Spleen (tissue), 11 donors: ENCODE data around the gene PLAAT4. TPM values are rescaled to one million over a fixed set of nuclear protein-coding genes. Genes with fewer than 3 reads are reported as not detected.

Source experiments
- DNase-seq: peaks from one replicate; pipeline ENCODE4 v3.0.0-alpha.2; 2020
- H3K27ac ChIP-seq, 8 donors: fragments of 200-600 bp; sonication (generic) in 7 of 8; 1 replicate in 4 of 8; 2 replicates in 4 of 8; pipeline versions ENCODE4 v1.5.0 to v1.8.0; 2016 to 2021; ENCODE audit warnings: inconsistent platforms in 4 of 8, mild to moderate bottlenecking in 4 of 8, moderate library complexity in 1 of 8
- H3K27me3 ChIP-seq, 7 donors: fragments of 200-600 bp; sonication (generic) in 6 of 7; replicated peaks in 1 of 7; 1 replicate in 4 of 7; 2 replicates in 3 of 7; pipeline versions ENCODE4 v1.5.0 to v1.8.0; 2016 to 2021; ENCODE audit warnings: inconsistent platforms in 3 of 7, mild to moderate bottlenecking in 1 of 7
- H3K36me3 ChIP-seq, 6 donors: fragments of 200-600 bp; sonication (generic) in 5 of 6; 1 replicate in 4 of 6; 2 replicates in 2 of 6; pipeline versions ENCODE4 v1.5.0 to v1.8.0; 2016 to 2021; ENCODE audit warnings: inconsistent platforms in 2 of 6
- H3K4me1 ChIP-seq, 6 donors: fragments of 200-600 bp; sonication (generic) in 5 of 6; 1 replicate in 3 of 6; 2 replicates in 3 of 6; pipeline versions ENCODE4 v1.5.0 to v1.8.0; 2016 to 2021; ENCODE audit warnings: inconsistent platforms in 3 of 6
- H3K4me3 ChIP-seq, 8 donors: fragments of 200-600 bp; sonication (generic) in 7 of 8; 1 replicate in 4 of 8; 2 replicates in 4 of 8; pipeline versions ENCODE4 v1.5.0 to v1.8.0; 2016 to 2021; ENCODE audit warnings: inconsistent platforms in 4 of 8, mild to moderate bottlenecking in 4 of 8, moderate library complexity in 2 of 8
- H3K9me3 ChIP-seq, 8 donors: fragments of 200-600 bp; sonication (generic) in 7 of 8; 1 replicate in 4 of 8; 2 replicates in 4 of 8; pipeline versions ENCODE4 v1.5.0 to v1.8.0; 2016 to 2021; ENCODE audit warnings: inconsistent platforms in 4 of 8
- POLR2A ChIP-seq, 3 donors: fragments of 450-650 bp; IDR thresholded peaks; one replicate each; pipeline ENCODE4 v1.5.1; 2017; ENCODE audit warnings: antibody characterized with exemption in 3 of 3, mild to moderate bottlenecking in 1 of 3
- POLR2AphosphoS5 ChIP-seq, 3 donors: sonication (generic); formaldehyde crosslinking; IDR thresholded peaks; one replicate each; pipeline ENCODE4 v1.5.1; 2017; ENCODE audit warnings: antibody characterized with exemption in 3 of 3
- WGBS, 5 donors: extraction: QIAGEN DNeasy Blood & Tissue Kit in 3 of 5; methylation state at CpG; one replicate each; pipeline versions ENCODE4 v1.1.5 to v1.1.7; 2013 to 2018; 5-methylcytosine and 5-hydroxymethylcytosine counted together
- intact Hi-C: fragments of 100-400 bp; cut with DNase I; formaldehyde crosslinking; loops from one replicate; pipeline ENCODE4 v1.15.0; 2023; ENCODE audit warnings: low total_unique reads
- polyA plus RNA-seq, 3 donors: library from polyadenylated mRNA; stranded (reverse); fragments of 200-250 nt; gene quantifications; one replicate each; pipeline ENCODE4 v1.2.1, GENCODE V29; 2013
- total RNA-seq, 7 donors: library from RNA; depleted of rRNA in 3 of 7; stranded (reverse); fragments of >200 nt in 3 of 7; fragmentation: NEBNext Ultra II Directional in 4 of 7; extraction: Animal tissue kit (Norgen Biotek cat#: 25700) in 4 of 7; gene quantifications; one replicate each; pipeline versions ENCODE4 v1.1.0 to v1.2.1, GENCODE V29; 2016 to 2021
- TF ChIP-seq, protein P1 (sequence below), 11 experiments: fragments of 200-600 bp in 7 of 11; fragments of 450-650 bp in 4 of 11; sonication (generic) in 4 of 11; IDR thresholded peaks in 8 of 11; conservative IDR thresholded peaks in 3 of 11; 1 replicate in 7 of 11; 2 replicates in 4 of 11; pipeline versions ENCODE4 v1.4.0 to v1.8.0; 2016 to 2021; ENCODE audit warnings: antibody characterized with exemption in 11 of 11, inconsistent platforms in 4 of 11, mild to moderate bottlenecking in 1 of 11
- donor health status: healthy with polysubstance abuse.
- donor health status: DM: no; HTN: no; CAD: no; lungs with moderate emphysema.
- donor health status: DM: no; HTN: no; CAD: no.
- donor health status: Bipolar disorder and iron deficiency.
- donor health status: healthy.
- donor health status: DM: no; HTN: no; CAD: no.
- donor health status: DM: yes; HTN: yes; CAD: no.

Gene PLAAT4
- total and polyA plus RNA-seq, 10 donors = 55.6 to 105 (median 68.1) TPM

DNA sequence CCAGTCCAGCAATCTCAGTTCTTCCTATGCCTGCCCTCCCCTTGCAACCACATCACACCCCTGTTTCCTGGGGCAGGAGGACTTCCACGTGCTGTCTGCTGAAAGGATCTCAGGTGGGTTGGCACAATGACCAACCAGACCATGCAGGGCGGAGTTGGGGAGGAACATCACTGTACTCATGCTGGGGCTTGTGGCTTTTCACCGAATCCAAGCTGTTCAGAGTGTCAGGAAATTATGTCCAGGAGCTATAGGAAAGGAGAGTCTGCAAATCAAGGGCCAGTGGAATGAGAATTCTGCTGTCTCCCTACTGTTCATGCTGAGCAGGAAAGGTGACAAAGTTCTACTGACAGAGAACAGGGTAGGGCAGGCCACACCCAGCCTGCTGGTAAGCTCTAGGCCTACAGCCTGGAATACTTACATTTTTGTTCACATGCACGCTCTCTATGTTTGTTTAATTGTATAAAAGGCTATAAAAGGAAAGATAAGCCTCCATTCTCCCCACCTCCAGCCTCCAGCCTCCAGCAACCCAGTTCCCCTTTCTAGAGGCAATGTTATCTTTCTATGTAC lies 28.3 kb downstream of the PLAAT4 start:
- H3K4me1 ChIP-seq = peaks cover 0 to 49% (median 17%) of the 10 kb centered on the region in 6 donors
- H3K27ac ChIP-seq = no peak overlapping the region
- no peaks in the 10 kb centered on the region for H3K9me3 ChIP-seq
- H3K27me3 ChIP-seq = no peaks in the 10 kb centered on the region
- H3K36me3 ChIP-seq = no peaks in the 10 kb centered on the region
- no peak for DNase-seq
- no peak overlapping the region for H3K4me3 ChIP-seq
- 66 to 74% (median 71%) methylated on average over 4 of the region's 4 CpGs for WGBS, 5 donors
- intact Hi-C loops = no loop called here
- TF ChIP-seq, protein P1, sequence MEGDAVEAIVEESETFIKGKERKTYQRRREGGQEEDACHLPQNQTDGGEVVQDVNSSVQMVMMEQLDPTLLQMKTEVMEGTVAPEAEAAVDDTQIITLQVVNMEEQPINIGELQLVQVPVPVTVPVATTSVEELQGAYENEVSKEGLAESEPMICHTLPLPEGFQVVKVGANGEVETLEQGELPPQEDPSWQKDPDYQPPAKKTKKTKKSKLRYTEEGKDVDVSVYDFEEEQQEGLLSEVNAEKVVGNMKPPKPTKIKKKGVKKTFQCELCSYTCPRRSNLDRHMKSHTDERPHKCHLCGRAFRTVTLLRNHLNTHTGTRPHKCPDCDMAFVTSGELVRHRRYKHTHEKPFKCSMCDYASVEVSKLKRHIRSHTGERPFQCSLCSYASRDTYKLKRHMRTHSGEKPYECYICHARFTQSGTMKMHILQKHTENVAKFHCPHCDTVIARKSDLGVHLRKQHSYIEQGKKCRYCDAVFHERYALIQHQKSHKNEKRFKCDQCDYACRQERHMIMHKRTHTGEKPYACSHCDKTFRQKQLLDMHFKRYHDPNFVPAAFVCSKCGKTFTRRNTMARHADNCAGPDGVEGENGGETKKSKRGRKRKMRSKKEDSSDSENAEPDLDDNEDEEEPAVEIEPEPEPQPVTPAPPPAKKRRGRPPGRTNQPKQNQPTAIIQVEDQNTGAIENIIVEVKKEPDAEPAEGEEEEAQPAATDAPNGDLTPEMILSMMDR (IDR thresholded peaks at IDR 0.05 in 8 of 11, conservative IDR thresholded peaks at IDR 0.05 in 3 of 11) = no peak
- TF ChIP-seq POLR2AphosphoS5 (IDR thresholded peaks at IDR 0.05) (no peak), POLR2A (IDR thresholded peaks at IDR 0.05) (no peak)

DNA sequence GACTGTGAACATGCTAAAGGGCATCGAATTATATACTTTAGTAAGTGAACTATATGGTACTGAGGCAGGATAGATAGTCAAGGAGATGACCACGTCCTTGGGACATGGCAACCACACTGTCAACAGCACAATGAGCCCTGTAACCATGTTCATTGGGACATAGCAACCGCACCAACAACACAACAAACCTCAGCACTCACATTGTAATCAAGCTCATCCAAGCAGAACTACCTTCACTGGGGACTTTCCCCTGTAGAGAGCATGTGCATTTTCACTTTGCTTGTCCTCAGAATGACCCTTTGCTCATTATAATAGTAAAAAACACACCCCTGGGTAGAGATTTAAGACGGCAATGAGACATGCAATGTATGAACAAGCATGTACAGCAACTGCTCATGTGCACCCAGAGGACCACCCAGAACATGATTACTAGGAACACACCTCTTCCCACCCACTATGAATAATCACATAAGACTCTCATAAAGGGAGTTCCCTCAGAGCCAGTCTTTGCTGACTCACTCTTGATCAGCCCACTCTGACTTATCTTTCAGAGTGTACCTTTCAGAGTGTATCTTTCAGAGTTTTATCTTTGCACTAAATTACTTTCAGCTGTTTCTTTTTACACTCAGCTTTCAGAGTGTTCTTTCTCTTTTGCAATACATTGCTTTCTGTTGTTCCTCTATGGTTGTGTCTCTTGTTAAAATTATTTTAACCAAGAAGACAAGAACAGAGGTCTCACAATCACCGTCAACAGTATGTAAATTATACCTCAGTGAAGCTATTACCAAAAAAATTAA lies 30.6 kb downstream of the PLAAT4 start:
- H3K4me1 ChIP-seq = peaks cover 0 to 50% (median 21%) of the 10 kb centered on the region in 6 donors
- no peaks in the 10 kb centered on the region for H3K36me3 ChIP-seq
- H3K9me3 ChIP-seq = no peaks in the 10 kb centered on the region
- intact Hi-C loops = no loop called here
- no peaks in the 10 kb centered on the region for H3K27me3 ChIP-seq
- no peak for DNase-seq
- H3K27ac ChIP-seq = peak overlapping the region in 5 of 8 donors; percentile 3 to 50 (median 39)
- WGBS, 5 donors = 32 to 41% (median 35%) methylated on average over 5 of the region's 5 CpGs
- peak overlapping the region in 2 of 8 donors; percentile 8 to 31 for H3K4me3 ChIP-seq
- TF ChIP-seq POLR2A (IDR thresholded peaks at IDR 0.05) (no peak), POLR2AphosphoS5 (IDR thresholded peaks at IDR 0.05) (no peak)
- TF ChIP-seq, protein P1 (IDR thresholded peaks at IDR 0.05 in 8 of 11, conservative IDR thresholded peaks at IDR 0.05 in 3 of 11) = no peak

DNA sequence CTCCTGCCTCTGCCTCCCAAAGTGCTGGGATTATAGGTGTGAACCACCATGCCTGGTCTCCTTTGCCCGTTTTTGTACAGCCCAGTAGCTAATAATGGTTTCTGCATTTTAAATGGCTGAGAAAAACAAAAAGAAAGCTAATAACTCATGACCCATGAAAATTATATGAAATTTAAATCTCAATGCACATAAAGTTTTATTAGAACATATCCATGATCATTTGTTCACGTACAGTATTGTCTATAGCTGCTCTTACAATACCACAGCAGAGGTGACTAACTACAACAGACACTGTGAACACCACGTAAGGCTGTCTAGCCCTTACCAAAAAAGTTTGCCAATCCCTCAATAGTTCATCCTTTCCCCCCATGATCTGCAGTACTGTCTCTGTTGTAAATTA lies 33.0 kb downstream of the PLAAT4 start:
- TF ChIP-seq POLR2A (IDR thresholded peaks at IDR 0.05) = no peak
- TF ChIP-seq, protein P1 (IDR thresholded peaks at IDR 0.05 in 8 of 11, conservative IDR thresholded peaks at IDR 0.05 in 3 of 11) = no peak
- TF ChIP-seq POLR2AphosphoS5 (IDR thresholded peaks at IDR 0.05) = no peak
- WGBS, 5 donors = 84 to 94% (median 93%) methylated on average over 3 of the region's 3 CpGs
- no peak for DNase-seq
- H3K27me3 ChIP-seq = no peaks in the 10 kb centered on the region
- H3K4me3 ChIP-seq = no peak overlapping the region
- intact Hi-C loops = no loop called here
- H3K27ac ChIP-seq = no peak overlapping the region
- H3K4me1 ChIP-seq = peaks cover 5 to 55% (median 29%) of the 10 kb centered on the region in 6 donors
- no peaks in the 10 kb centered on the region for H3K36me3 ChIP-seq
- no peaks in the 10 kb centered on the region for H3K9me3 ChIP-seq

DNA sequence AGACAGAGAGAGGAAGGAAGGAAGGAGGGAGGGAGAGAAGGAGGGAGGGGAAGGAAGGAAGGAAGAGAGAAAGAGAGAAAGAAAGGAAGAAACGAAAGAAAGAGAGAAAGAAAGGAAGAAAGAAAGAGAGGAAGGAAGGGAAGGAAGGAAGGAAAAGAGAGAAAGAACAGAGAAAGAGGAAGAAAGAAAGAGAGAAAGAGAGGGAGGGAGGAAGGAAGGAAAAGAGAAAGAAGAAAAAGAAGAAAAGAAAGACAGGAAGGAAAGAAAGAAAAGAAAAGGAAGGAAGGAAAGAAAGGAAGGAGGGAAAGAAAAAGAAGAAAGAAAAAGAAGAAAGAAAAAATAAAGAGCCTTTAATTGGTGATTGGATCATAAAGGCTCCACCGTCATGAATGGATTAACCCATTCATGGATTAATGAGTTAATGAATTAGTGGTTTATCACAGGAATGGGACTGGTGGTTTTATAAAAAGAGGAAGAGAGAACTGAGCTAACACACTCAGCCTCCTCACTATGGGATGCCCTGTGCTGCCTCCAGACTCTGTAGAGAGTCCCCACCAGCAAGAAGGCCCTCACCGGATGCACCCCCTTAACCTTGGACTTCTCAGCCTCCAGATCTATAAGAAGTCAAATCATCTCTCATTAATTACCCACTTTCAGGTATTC lies 35.5 kb downstream of the PLAAT4 start:
- peaks cover 4 to 38% (median 26%) of the 10 kb centered on the region in 6 donors for H3K4me1 ChIP-seq
- no peaks in the 10 kb centered on the region for H3K9me3 ChIP-seq
- TF ChIP-seq, protein P1 (IDR thresholded peaks at IDR 0.05 in 8 of 11, conservative IDR thresholded peaks at IDR 0.05 in 3 of 11) = no peak
- TF ChIP-seq POLR2A (IDR thresholded peaks at IDR 0.05) (no peak), POLR2AphosphoS5 (IDR thresholded peaks at IDR 0.05) (no peak)
- intact Hi-C loops = no loop called here
- H3K27ac ChIP-seq = no peak overlapping the region
- H3K36me3 ChIP-seq = no peaks in the 10 kb centered on the region
- WGBS, 5 donors = 34 to 45% (median 36%) methylated on average over 3 of the region's 3 CpGs
- H3K4me3 ChIP-seq = no peak overlapping the region
- no peak for DNase-seq
- H3K27me3 ChIP-seq = no peaks in the 10 kb centered on the region
